Measurements from ENCODE around the gene C5. TPM values are rescaled to one million over a fixed set of nuclear protein-coding genes. Genes with fewer than 3 reads are reported as not detected.
"Not testable (repeated sequence)": the region's sequence is repeated elsewhere in the genome, so short reads cannot be mapped to it uniquely, and the experiment has no call there.

Gene C5
- total RNA-seq, 1 donor from 2014 or later = 5.5 TPM

DNA sequence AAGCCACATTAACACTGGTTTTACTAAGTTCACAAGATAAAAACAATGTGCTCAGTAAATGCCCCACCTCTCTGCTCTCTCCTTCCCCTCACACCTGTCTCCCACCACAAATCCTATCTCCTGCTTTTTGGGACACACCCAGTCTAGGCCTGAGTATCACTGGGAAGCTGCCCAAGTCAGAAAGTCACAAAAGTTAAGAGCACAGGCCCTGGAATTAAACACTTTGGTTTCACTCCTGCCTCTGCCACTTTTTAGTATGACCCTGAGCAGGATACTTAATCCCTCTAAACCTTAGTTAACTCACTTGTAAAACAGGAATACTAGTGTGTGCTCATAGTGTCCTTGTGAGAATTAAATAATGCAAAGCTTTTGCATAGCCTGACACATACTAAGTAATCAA, 11.3 kb downstream of the C5 start:
- Mint-ChIP-seq H3K27me3 (ENCODE audit: insufficient read depth, low read depth) (no peaks in the 10 kb centered on the region), H3K27ac (no peak overlapping the region)

GRCh38 chr9:121038362-121038761, 11.7 kb downstream of the C5 start:
- TF ChIP-seq, protein P1, sequence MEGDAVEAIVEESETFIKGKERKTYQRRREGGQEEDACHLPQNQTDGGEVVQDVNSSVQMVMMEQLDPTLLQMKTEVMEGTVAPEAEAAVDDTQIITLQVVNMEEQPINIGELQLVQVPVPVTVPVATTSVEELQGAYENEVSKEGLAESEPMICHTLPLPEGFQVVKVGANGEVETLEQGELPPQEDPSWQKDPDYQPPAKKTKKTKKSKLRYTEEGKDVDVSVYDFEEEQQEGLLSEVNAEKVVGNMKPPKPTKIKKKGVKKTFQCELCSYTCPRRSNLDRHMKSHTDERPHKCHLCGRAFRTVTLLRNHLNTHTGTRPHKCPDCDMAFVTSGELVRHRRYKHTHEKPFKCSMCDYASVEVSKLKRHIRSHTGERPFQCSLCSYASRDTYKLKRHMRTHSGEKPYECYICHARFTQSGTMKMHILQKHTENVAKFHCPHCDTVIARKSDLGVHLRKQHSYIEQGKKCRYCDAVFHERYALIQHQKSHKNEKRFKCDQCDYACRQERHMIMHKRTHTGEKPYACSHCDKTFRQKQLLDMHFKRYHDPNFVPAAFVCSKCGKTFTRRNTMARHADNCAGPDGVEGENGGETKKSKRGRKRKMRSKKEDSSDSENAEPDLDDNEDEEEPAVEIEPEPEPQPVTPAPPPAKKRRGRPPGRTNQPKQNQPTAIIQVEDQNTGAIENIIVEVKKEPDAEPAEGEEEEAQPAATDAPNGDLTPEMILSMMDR (IDR thresholded peaks at IDR 0.05) = no peak
- TF ChIP-seq EZH2phosphoT487 (IDR thresholded peaks at IDR 0.05) = no peak
- no peak for TF ChIP-seq EZH2 (IDR thresholded peaks at IDR 0.05)
- Histone ChIP-seq H3K4me1 (no peaks in the 10 kb centered on the region), H3K36me3 (no peaks in the 10 kb centered on the region), H2AFZ (replicated peaks) (no peak overlapping the region), H3K27ac (no peak overlapping the region), H3K9me3 (ENCODE audit: low read depth) (no peaks in the 10 kb centered on the region), H3K4me2 (no peak overlapping the region), H3F3A (ENCODE audit: low read depth) (no peaks in the 10 kb centered on the region), H3K79me2 (ENCODE audit: low read depth) (no peaks in the 10 kb centered on the region), H3K4me3 (no peak overlapping the region), H3K27me3 (no peaks in the 10 kb centered on the region), H3K9ac (no peak overlapping the region), H4K20me1 (ENCODE audit: low read depth) (no peaks in the 10 kb centered on the region)
- no peaks in the 10 kb centered on the region for H3K27me3 Mint-ChIP-seq (ENCODE audit: insufficient read depth, low read depth)
- no peak overlapping the region for H3K27ac Mint-ChIP-seq
- no peaks in the 10 kb centered on the region for H3K4me1 Mint-ChIP-seq
- no peaks in the 10 kb centered on the region for H3K9me3 Mint-ChIP-seq
- H3K4me3 Mint-ChIP-seq = no peak overlapping the region
- peaks cover 8% of the 10 kb centered on the region for H3K36me3 Mint-ChIP-seq
- no peak for DNase-seq (ENCODE audit: low spot score)

More for the DNA sequence above, 11.3 kb downstream of the C5 start:
- Histone ChIP-seq H3K4me2 (no peak overlapping the region), H4K20me1 (ENCODE audit: low read depth) (no peaks in the 10 kb centered on the region), H3K27me3 (no peaks in the 10 kb centered on the region), H2AFZ (replicated peaks) (no peak overlapping the region), H3F3A (ENCODE audit: low read depth) (no peaks in the 10 kb centered on the region), H3K9ac (no peak overlapping the region), H3K36me3 (no peaks in the 10 kb centered on the region), H3K4me1 (no peaks in the 10 kb centered on the region), H3K79me2 (ENCODE audit: low read depth) (no peaks in the 10 kb centered on the region), H3K27ac (no peak overlapping the region), H3K9me3 (ENCODE audit: low read depth) (no peaks in the 10 kb centered on the region), H3K4me3 (no peak overlapping the region)
- H3K4me1 Mint-ChIP-seq = no peaks in the 10 kb centered on the region
- TF ChIP-seq, protein P1 (IDR thresholded peaks at IDR 0.05) = no peak
- no peak for TF ChIP-seq EZH2phosphoT487 (IDR thresholded peaks at IDR 0.05)
- TF ChIP-seq EZH2 (IDR thresholded peaks at IDR 0.05) = no peak
- DNase-seq (ENCODE audit: low spot score) = no peak
- no peak overlapping the region for H3K4me3 Mint-ChIP-seq
- no peaks in the 10 kb centered on the region for H3K9me3 Mint-ChIP-seq
- H3K36me3 Mint-ChIP-seq = peaks cover 9% of the 10 kb centered on the region

DNA sequence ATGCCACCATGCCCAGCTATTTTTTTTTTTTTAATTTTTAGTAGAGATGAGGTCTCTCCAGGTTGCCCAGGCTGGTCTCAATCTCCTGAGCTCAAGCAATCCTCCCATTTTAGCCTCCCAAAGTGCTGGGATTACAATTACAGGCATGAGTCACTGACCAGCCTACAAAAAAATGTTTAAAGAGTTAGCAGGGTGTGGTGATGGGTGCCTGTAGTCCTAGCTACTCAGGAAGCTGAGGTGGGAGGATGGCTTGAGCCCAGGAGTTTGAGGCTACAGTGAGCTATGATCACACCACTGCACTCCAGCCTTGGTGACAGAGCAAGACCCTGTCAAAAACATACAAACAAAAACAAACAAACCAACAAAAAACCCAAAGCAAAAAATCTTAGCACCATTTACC, 14.4 kb downstream of the C5 start:
- DNase-seq (ENCODE audit: low spot score); H3K79me2 ChIP-seq (ENCODE audit: low read depth); H3K4me3 ChIP-seq; H2AFZ ChIP-seq (replicated peaks); H3F3A ChIP-seq (ENCODE audit: low read depth); H3K27ac ChIP-seq; H3K27me3 ChIP-seq; H4K20me1 ChIP-seq (ENCODE audit: low read depth); H3K9me3 Mint-ChIP-seq; H3K9ac ChIP-seq; H3K36me3 Mint-ChIP-seq; H3K4me2 ChIP-seq; H3K4me1 ChIP-seq; H3K36me3 ChIP-seq; H3K9me3 ChIP-seq (ENCODE audit: low read depth); H3K27me3 Mint-ChIP-seq (ENCODE audit: insufficient read depth, low read depth); H3K4me3 Mint-ChIP-seq; H3K4me1 Mint-ChIP-seq; H3K27ac Mint-ChIP-seq: not testable (repeated sequence)

DNA sequence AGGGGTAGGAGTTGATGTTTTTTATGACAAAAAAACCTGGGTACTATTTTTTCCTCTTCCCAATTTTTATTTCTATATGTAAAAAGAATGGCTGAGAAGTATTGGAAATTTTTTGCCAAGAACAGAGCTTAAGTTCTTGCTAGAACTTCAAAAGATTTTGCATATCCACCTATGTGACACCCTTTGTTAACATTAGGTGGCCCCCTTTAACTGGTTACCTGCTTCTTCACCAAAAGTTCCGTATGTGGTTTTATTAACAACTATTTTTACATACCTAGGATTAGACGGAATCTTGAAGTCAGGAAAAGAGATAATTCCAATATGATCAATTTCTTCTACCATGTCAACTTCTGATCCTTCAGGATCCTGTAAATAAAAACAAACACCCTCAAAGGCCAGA, 15.5 kb downstream of the C5 start:
- Histone ChIP-seq H3K9ac (no peak overlapping the region), H3K9me3 (ENCODE audit: low read depth) (no peaks in the 10 kb centered on the region), H3K36me3 (no peaks in the 10 kb centered on the region), H3K4me1 (no peaks in the 10 kb centered on the region), H3K27ac (no peak overlapping the region), H2AFZ (replicated peaks) (no peak overlapping the region), H3K4me3 (no peak overlapping the region), H3K27me3 (no peaks in the 10 kb centered on the region), H3F3A (ENCODE audit: low read depth) (no peaks in the 10 kb centered on the region), H4K20me1 (ENCODE audit: low read depth) (no peaks in the 10 kb centered on the region), H3K4me2 (no peak overlapping the region), H3K79me2 (ENCODE audit: low read depth) (no peaks in the 10 kb centered on the region)
- DNase-seq (ENCODE audit: low spot score) = no peak
- H3K36me3 Mint-ChIP-seq = peaks cover 7% of the 10 kb centered on the region
- TF ChIP-seq EZH2 (IDR thresholded peaks at IDR 0.05) = no peak
- no peak for TF ChIP-seq EZH2phosphoT487 (IDR thresholded peaks at IDR 0.05)
- TF ChIP-seq, protein P1 (IDR thresholded peaks at IDR 0.05) = no peak
- H3K27ac Mint-ChIP-seq = no peak overlapping the region
- H3K27me3 Mint-ChIP-seq (ENCODE audit: insufficient read depth, low read depth) = no peaks in the 10 kb centered on the region
- H3K9me3 Mint-ChIP-seq = no peaks in the 10 kb centered on the region
- no peak overlapping the region for H3K4me3 Mint-ChIP-seq
- no peaks in the 10 kb centered on the region for H3K4me1 Mint-ChIP-seq
